PC-9 (cell line): ENCODE measurements around the gene ANKRD60. TPM values are rescaled to one million over a fixed set of nuclear protein-coding genes. Genes with fewer than 3 reads are reported as not detected.

ENCODE experiments used
- BruUV-seq: library from RNA; stranded (reverse); fragments of 400-500 nt; replicated peaks from 2 replicates; lab custom pipeline; 2021; lab: Mats Ljungman, UMichigan
- CTCF ChIA-PET: fragments of 300-600 bp; sonication (Branson Sonifier 250); formaldehyde crosslinking; loops from one replicate; lab custom pipeline; 2022; ENCODE audit warnings: antibody characterized with exemption; lab: Charles Lee
- POLR2A ChIA-PET: fragments of 300-600 bp; sonication (Branson Sonifier 250); formaldehyde crosslinking; loops from one replicate; lab custom pipeline; 2022; ENCODE audit warnings: antibody characterized with exemption; ENCODE audit not compliant: unreplicated experiment; lab: Charles Lee
- DNase-seq, 2 experiments: peaks; one replicate each; pipeline versions ENCODE4 v3.0.0 to v3.0.0-alpha.2; 2015 to 2022; ENCODE audit warnings: mixed read lengths in 1 of 2
- H2AFZ ChIP-seq: fragments of 200-600 bp; sonication (generic); 2 replicates; pipeline ENCODE4 v1.8.1; 2017; ENCODE audit warnings: antibody characterized with exemption
- H3F3A ChIP-seq: fragments of 200-600 bp; sonication (generic); 2 replicates; pipeline ENCODE4 v1.8.1; 2017; ENCODE audit warnings: antibody characterized with exemption, mild to moderate bottlenecking, low read depth; ENCODE audit not compliant: insufficient read depth
- H3K27ac ChIP-seq: fragments of 200-600 bp; sonication (generic); 2 replicates; pipeline ENCODE4 v1.6.1; 2016; ENCODE audit warnings: mixed run types
- H3K27me3 ChIP-seq: fragments of 200-600 bp; sonication (generic); 2 replicates; pipeline ENCODE4 v1.6.1; 2016; ENCODE audit warnings: low read depth, mixed run types; ENCODE audit not compliant: insufficient read depth
- H3K36me3 ChIP-seq: fragments of 200-600 bp; sonication (generic); 2 replicates; pipeline ENCODE4 v1.6.1; 2016; ENCODE audit warnings: low read depth, mixed run types
- H3K4me1 ChIP-seq: fragments of 200-600 bp; sonication (generic); replicated peaks from 2 replicates; pipeline ENCODE4 v1.6.1; 2016; ENCODE audit warnings: mixed run types; ENCODE audit not compliant: insufficient read depth
- H3K4me2 ChIP-seq: fragments of 200-600 bp; sonication (generic); 2 replicates; pipeline ENCODE4 v1.6.1; 2017; ENCODE audit warnings: mixed run types
- H3K4me3 ChIP-seq: fragments of 200-600 bp; sonication (generic); 2 replicates; pipeline ENCODE4 v1.6.1; 2016; ENCODE audit warnings: mixed run types
- H3K79me2 ChIP-seq: fragments of 200-600 bp; sonication (generic); 2 replicates; pipeline ENCODE4 v1.6.1; 2017; ENCODE audit warnings: low read depth, mixed run types
- H3K9me2 ChIP-seq: fragments of 200-600 bp; sonication (generic); 2 replicates; pipeline ENCODE4 v1.8.1; 2017; ENCODE audit warnings: mild to moderate bottlenecking; ENCODE audit not compliant: insufficient read depth
- H3K9me3 ChIP-seq: fragments of 200-600 bp; sonication (generic); 2 replicates; pipeline ENCODE4 v1.8.1; 2016; ENCODE audit warnings: low read depth; ENCODE audit not compliant: insufficient read depth
- H4K20me1 ChIP-seq: fragments of 200-600 bp; sonication (generic); 2 replicates; pipeline ENCODE4 v1.8.1; 2017; ENCODE audit not compliant: insufficient read depth
- EZH2 ChIP-seq: fragments of 200-600 bp; sonication (generic); IDR thresholded peaks from 2 replicates; pipeline ENCODE4 v1.8.0; 2017; ENCODE audit warnings: antibody characterized with exemption, low read depth
- intact Hi-C: fragments of 100-400 bp; cut with micrococcal nuclease; formaldehyde crosslinking; loops from one replicate; pipeline ENCODE4 v1.10.0; 2022; ENCODE audit not compliant: unreplicated experiment
- total RNA-seq: library from RNA; stranded (reverse); gene quantifications from 2 replicates; pipeline ENCODE4 v1.2.3, GENCODE V29; 2021
- TF ChIP-seq, protein P1 (sequence below): fragments of 200-600 bp; sonication (generic); conservative IDR thresholded peaks from 2 replicates; pipeline ENCODE4 v1.6.1; 2017; ENCODE audit warnings: mixed run types, antibody characterized with exemption, mild to moderate bottlenecking, moderate library complexity

ANKRD60 gene
- total RNA-seq, 1 experiment from 2014 or later, result not detected

DNA sequence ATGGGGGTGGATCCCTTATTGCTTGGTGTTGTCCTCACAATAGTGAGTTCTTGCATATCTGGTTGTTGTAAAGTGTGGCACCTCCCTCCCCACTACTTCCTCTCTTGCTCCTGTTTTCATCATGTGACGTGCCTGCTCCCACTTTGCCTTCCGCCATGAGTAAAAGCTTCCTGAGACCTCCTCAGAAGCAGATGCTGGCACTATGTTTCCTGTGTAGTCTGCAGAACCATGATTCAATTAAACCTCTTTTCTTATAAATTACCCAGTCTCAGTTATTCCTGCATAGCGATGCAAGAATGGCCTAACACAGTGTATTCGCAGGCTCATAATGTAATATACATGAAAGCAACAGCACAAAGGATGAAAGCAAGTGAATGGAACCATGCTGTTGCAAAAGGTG is 28.4 kb upstream of the ANKRD60 start:
- Histone ChIP-seq H3K27ac (no peak overlapping the region), H3F3A (peaks cover 16% of the 10 kb centered on the region), H3K9me3 (peaks cover 14% of the 10 kb centered on the region; the same call in 1 of the 2 replicates), H3K9me2 (no peaks in the 10 kb centered on the region), H3K27me3 (no peaks in the 10 kb centered on the region), H3K4me3 (no peak overlapping the region), H3K4me1 (peaks cover 14% of the 10 kb centered on the region), H2AFZ (no peak overlapping the region), H4K20me1 (no peaks in the 10 kb centered on the region), H3K36me3 (no peaks in the 10 kb centered on the region), H3K4me2 (no peak overlapping the region), H3K79me2 (no peaks in the 10 kb centered on the region)
- no TSS peak for BruUV-seq
- ChIA-PET POLR2A (no interaction called here), CTCF (no interaction called here)
- no peak for DNase-seq
- intact Hi-C loops, result no loop called here
- no peak for TF ChIP-seq EZH2
- TF ChIP-seq, protein P1, sequence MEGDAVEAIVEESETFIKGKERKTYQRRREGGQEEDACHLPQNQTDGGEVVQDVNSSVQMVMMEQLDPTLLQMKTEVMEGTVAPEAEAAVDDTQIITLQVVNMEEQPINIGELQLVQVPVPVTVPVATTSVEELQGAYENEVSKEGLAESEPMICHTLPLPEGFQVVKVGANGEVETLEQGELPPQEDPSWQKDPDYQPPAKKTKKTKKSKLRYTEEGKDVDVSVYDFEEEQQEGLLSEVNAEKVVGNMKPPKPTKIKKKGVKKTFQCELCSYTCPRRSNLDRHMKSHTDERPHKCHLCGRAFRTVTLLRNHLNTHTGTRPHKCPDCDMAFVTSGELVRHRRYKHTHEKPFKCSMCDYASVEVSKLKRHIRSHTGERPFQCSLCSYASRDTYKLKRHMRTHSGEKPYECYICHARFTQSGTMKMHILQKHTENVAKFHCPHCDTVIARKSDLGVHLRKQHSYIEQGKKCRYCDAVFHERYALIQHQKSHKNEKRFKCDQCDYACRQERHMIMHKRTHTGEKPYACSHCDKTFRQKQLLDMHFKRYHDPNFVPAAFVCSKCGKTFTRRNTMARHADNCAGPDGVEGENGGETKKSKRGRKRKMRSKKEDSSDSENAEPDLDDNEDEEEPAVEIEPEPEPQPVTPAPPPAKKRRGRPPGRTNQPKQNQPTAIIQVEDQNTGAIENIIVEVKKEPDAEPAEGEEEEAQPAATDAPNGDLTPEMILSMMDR, result no peak

DNA sequence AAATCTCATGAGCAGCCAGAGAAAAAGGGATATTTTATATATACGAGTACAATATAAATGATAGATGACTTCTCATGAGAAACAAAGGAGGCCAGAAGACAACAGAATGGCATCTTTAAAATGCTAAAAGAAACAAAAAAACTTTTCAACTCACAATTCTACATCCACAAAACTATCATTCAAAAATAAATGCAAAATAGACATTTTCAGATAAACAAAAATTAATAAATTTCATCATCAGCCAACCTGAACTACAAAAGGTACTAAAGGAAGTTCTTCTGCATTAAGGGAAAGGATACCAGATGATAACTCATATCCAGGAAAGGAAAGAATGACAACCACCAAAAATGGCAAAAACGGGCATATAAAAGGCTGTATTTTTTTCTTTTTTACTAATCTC is 27.9 kb upstream of the ANKRD60 start:
- Histone ChIP-seq H3K9me2 (no peaks in the 10 kb centered on the region), H3K9me3 (peaks cover 14% of the 10 kb centered on the region; the same call in 1 of the 2 replicates), H3K79me2 (no peaks in the 10 kb centered on the region), H3K4me1 (peaks cover 19% of the 10 kb centered on the region), H3F3A (peaks cover 21% of the 10 kb centered on the region), H3K36me3 (no peaks in the 10 kb centered on the region), H3K4me2 (no peak overlapping the region), H3K4me3 (no peak overlapping the region), H4K20me1 (no peaks in the 10 kb centered on the region), H2AFZ (no peak overlapping the region), H3K27ac (no peak overlapping the region), H3K27me3 (no peaks in the 10 kb centered on the region)
- DNase-seq, result no peak
- intact Hi-C loops, result no loop called here
- TF ChIP-seq, protein P1, result no peak
- TF ChIP-seq EZH2, result no peak
- no TSS peak for BruUV-seq
- POLR2A ChIA-PET, result no interaction called here
- CTCF ChIA-PET, result no interaction called here

DNA sequence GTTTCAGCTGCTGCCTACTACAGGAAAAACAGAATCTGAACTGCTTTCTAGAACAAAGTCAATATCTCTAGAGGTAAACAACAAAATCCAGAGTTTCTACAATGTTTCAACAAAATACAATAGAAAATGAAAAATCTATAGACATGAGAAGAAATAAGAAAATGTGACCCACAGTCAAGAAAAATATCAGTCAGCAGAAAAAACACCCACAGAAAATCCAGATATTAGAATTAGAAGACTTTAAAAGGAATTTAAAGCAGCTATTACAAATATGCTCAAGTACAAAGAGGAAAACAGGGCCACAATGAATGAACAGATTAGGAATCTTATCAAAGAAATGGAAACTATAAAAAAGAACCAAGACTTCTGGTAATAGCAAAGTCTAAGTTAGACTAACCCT is 26.4 kb upstream of the ANKRD60 start:
- TF ChIP-seq, protein P1, result no peak
- TF ChIP-seq EZH2, result no peak
- CTCF ChIA-PET, result no interaction called here

More for the DNA sequence above, 26.4 kb upstream of the ANKRD60 start:
- H3K36me3 ChIP-seq, result peaks cover 14% of the 10 kb centered on the region; the same call in 1 of the 2 replicates
- no peaks in the 10 kb centered on the region for H3K27me3 ChIP-seq
- POLR2A ChIA-PET, result no interaction called here
- H3K79me2 ChIP-seq, result no peaks in the 10 kb centered on the region
- no peaks in the 10 kb centered on the region for H4K20me1 ChIP-seq
- peaks cover 29% of the 10 kb centered on the region for H3K4me1 ChIP-seq
- intact Hi-C loops, result no loop called here
- H3K9me2 ChIP-seq, result no peaks in the 10 kb centered on the region
- H3K27ac ChIP-seq, result no peak overlapping the region
- peaks cover 23% of the 10 kb centered on the region for H3F3A ChIP-seq
- BruUV-seq, result no TSS peak
- H2AFZ ChIP-seq, result no peak overlapping the region
- no peak overlapping the region for H3K4me3 ChIP-seq
- H3K9me3 ChIP-seq, result peaks cover 14% of the 10 kb centered on the region; the same call in 1 of the 2 replicates
- no peak overlapping the region for H3K4me2 ChIP-seq
- no peak for DNase-seq
